Measurements from ENCODE around the gene SHANK3. TPM values are rescaled to one million over a fixed set of nuclear protein-coding genes. Genes with fewer than 3 reads are reported as not detected.

The SHANK3 gene
- 2.5 to 5.6 TPM (median 4.2 TPM) in 5 replicates for total RNA-seq (2022; extraction: Qiagen RNA extraction)

DNA sequence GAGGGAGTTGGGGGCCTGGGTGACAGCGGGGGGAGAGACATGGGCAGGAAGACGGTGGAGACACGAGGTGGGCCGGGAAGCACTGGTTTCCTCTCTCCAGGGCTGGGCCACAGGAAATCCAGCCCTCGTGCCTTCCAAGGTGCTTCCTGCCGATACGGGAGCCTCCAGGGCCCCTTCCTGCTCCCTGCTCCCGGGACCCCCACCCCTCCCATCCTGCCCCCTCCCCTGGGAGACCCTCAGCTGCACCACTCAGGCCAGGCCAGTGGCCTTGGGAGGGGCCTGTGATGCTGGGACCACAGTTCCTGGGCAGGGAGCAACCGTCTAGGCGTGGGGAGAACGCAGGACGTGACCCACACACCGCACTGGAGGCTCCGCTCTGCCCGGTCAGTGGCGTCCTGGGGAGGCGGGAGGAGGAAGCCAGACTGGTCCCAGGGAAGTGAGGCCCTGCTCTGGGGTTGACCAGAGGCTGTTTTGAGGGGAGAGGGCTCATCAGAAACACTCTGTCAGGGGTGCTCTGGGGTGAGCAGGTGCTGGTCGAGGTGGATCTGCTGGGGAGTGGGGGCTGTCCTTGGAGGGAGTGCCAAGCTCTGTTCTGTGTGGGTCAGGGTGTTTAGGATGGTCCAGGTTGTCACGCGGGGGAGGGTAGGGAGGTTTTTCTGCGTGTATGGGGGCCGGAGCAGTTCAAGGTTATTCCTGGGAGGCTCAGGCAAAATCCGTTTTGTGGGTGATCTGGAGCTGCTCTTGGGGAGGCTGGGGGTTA lies at the start of gene SHANK3:
TSS of gene SHANK3 (plus strand) at position 353 of the 760 bp plus-strand sequence.

DNA sequence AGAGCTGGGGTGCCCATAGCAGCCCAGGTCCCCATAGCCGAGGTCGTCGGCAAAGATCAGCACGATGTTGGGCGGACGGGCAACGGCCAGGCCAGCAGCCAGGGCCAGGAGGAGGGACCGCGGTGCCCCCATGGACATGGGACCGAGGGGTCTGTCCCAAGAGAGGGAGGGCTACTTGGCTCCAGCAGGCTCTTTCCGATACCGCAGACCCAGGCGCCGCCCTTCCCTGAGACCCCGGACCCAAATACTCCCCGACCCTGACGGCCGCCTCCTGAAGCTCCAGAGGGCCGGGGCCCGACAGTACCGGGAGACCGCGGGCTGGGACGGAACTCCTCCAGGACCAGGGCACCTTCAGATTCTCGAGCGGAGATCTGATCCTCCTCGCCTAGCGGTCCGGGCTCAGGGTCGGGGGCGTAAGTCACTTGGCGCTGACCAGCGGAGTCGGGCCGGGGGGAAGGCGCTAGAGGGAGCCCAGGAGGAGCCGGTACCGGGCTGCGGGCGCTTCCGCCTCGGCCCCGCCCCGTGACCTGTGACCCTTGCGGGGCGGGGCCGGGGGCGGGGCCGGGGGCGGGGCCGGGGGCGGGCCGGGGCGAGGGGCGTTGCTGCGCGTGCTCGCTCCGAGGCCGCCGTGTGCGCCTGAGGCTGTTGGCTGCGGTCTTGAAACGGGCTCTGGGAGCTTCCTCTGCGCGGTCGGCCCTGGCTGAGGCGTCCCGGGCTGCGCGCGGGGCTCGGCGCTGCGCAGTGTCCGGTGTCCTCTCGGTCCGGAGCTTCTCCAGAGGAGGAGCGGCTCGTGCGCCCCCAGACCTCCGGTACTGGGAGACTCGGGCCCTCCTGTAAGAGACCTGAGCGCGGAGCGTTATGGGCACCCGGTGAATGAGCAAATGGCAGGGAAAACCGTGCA lies 44.7 kb upstream of the SHANK3 start, which contains the start of gene ARSA:
TSS of gene ARSA (minus strand) at position 511 of the 901 bp plus-strand sequence. CDS start at position 138, 373 bp downstream.

Other genes starting within 250 kb of the SHANK3 start
- 14.3 to 27.8 TPM (median 25.7 TPM) in 5 replicates for gene SBF1, start 197.8 kb upstream of the SHANK3 start, total RNA-seq (2022; extraction: Qiagen RNA extraction)
- 0.38 to 0.62 TPM (median 0.60 TPM) in 5 replicates for gene ADM2, start 191.3 kb upstream of the SHANK3 start, total RNA-seq (2022; extraction: Qiagen RNA extraction)
- gene MIOX, start 186.0 kb upstream of the SHANK3 start, total RNA-seq (2022; extraction: Qiagen RNA extraction): 0.07 TPM in 1 of 5 replicates, not detected in the others
- 27.3 to 47.9 TPM (median 46.9 TPM) in 5 replicates for gene LMF2, start 165.1 kb upstream of the SHANK3 start, total RNA-seq (2022; extraction: Qiagen RNA extraction)
- gene NCAPH2, start 164.6 kb upstream of the SHANK3 start, total RNA-seq (2022; extraction: Qiagen RNA extraction): 32.2 to 35.3 TPM (median 32.7 TPM) in 5 replicates
- 3.4 to 7.5 TPM (median 4.4 TPM) in 5 replicates for gene SCO2, start 147.2 kb upstream of the SHANK3 start, total RNA-seq (2022; extraction: Qiagen RNA extraction)
- 9.2 to 17.3 TPM (median 15.2 TPM) in 5 replicates for gene TYMP, start 142.8 kb upstream of the SHANK3 start, total RNA-seq (2022; extraction: Qiagen RNA extraction)
- gene KLHDC7B, start 126.9 kb upstream of the SHANK3 start, total RNA-seq (2022; extraction: Qiagen RNA extraction): not detected in 5 replicates
- gene SYCE3, start 109.9 kb upstream of the SHANK3 start, total RNA-seq (2022; extraction: Qiagen RNA extraction): 0.40 to 0.91 TPM (median 0.47 TPM) in 3 of 5 replicates, not detected in the others
- 4.5 to 12.2 TPM (median 11.1 TPM) in 5 replicates for gene CPT1B, start 94.4 kb upstream of the SHANK3 start, total RNA-seq (2022; extraction: Qiagen RNA extraction)
- gene CHKB, start 90.0 kb upstream of the SHANK3 start, total RNA-seq (2022; extraction: Qiagen RNA extraction): 11.5 to 19.4 TPM (median 15.2 TPM) in 5 replicates
- 2.5 to 4.0 TPM (median 3.6 TPM) in 5 replicates for gene MAPK8IP2, start 72.0 kb upstream of the SHANK3 start, total RNA-seq (2022; extraction: Qiagen RNA extraction)
- gene ARSA, start 44.7 kb upstream of the SHANK3 start, total RNA-seq (2022; extraction: Qiagen RNA extraction): 14.5 to 25.0 TPM (median 22.2 TPM) in 5 replicates
- 0.08 to 0.15 TPM in 2 of 5 replicates, not detected in the others for gene ACR, start 65.4 kb downstream of the SHANK3 start, total RNA-seq (2022; extraction: Qiagen RNA extraction)
- gene RABL2B, start 110.8 kb downstream of the SHANK3 start, total RNA-seq (2022; extraction: Qiagen RNA extraction): 13.2 to 20.4 TPM (median 18.8 TPM) in 5 replicates

Measured in A549 treated with dexamethasone at 1 μM for 4 hours (cell line).